Activated CD8-positive, alpha-beta T cell treated with anti-CD3 and anti-CD28 coated beads, Interleukin-2, amount 10 ng/mL, durations not matched to agents 7 days and 5 days (primary cell): ENCODE results near the gene THAP7. TPM values are rescaled to one million over a fixed set of nuclear protein-coding genes. Genes with fewer than 3 reads are reported as not detected.

Experiments used
- ATAC-seq: fragments of 150-1000 bp; cut with Tn5 transposase; one replicate; pipeline ENCODE4 v1.10.0; 2021; ENCODE audit warnings: moderate library complexity
- CTCF ChIA-PET: fragments of 350-600 bp; sonication (Branson Sonifier 250); formaldehyde crosslinking; loops from one replicate; lab custom pipeline; 2021; ENCODE audit warnings: antibody characterized with exemption; lab: Charles Lee
- POLR2A ChIA-PET: fragments of 350-600 bp; sonication (Branson Sonifier 250); formaldehyde crosslinking; loops from one replicate; lab custom pipeline; 2021; ENCODE audit warnings: antibody characterized with exemption; lab: Charles Lee
- DNase-seq: peaks from one replicate; pipeline ENCODE4 v3.0.0-alpha.2; 2020
- H3K27ac Mint-ChIP-seq: one replicate; pipeline ENCODE4 v1.8.0; 2021; ENCODE audit warnings: mild to moderate bottlenecking, mixed read lengths
- H3K27me3 Mint-ChIP-seq: one replicate; pipeline ENCODE4 v1.8.0; 2021; ENCODE audit warnings: low read depth, mixed read lengths
- H3K36me3 Mint-ChIP-seq: one replicate; pipeline ENCODE4 v1.8.0; 2021; ENCODE audit warnings: low read depth, mixed read lengths
- H3K4me1 Mint-ChIP-seq: one replicate; pipeline ENCODE4 v1.8.0; 2021; ENCODE audit warnings: low read depth, mixed read lengths
- H3K4me3 Mint-ChIP-seq: one replicate; pipeline ENCODE4 v1.8.0; 2021; ENCODE audit warnings: mild to moderate bottlenecking, mixed read lengths
- H3K9me3 Mint-ChIP-seq: one replicate; pipeline ENCODE4 v1.8.0; 2022; ENCODE audit warnings: mixed read lengths; ENCODE audit not compliant: insufficient read depth
- total RNA-seq, 2 experiments: library from RNA; stranded (reverse); gene quantifications; one replicate each; pipeline ENCODE4 v1.2.3, GENCODE V29; 2021

THAP7 gene
- total RNA-seq, 2 experiments from 2014 or later = 31.7 to 32.0 TPM

GRCh38 chr22:20968281-20968977 lies 33.5 kb downstream of the THAP7 start:
- Mint-ChIP-seq H3K9me3 (no peaks in the 10 kb centered on the region), H3K27ac (no peak overlapping the region), H3K4me1 (peaks cover 10% of the 10 kb centered on the region), H3K27me3 (peaks cover 8% of the 10 kb centered on the region), H3K36me3 (no peaks in the 10 kb centered on the region), H3K4me3 (no peak overlapping the region)
- POLR2A ChIA-PET = no interaction called here
- ATAC-seq (no peak), DNase-seq (no peak)
- CTCF ChIA-PET = interaction anchor here (0.8 kb wide), 1 partner anchor 14 kb away, joined by 3 read pairs; the partner anchor contains the start of gene LZTR1

DNA sequence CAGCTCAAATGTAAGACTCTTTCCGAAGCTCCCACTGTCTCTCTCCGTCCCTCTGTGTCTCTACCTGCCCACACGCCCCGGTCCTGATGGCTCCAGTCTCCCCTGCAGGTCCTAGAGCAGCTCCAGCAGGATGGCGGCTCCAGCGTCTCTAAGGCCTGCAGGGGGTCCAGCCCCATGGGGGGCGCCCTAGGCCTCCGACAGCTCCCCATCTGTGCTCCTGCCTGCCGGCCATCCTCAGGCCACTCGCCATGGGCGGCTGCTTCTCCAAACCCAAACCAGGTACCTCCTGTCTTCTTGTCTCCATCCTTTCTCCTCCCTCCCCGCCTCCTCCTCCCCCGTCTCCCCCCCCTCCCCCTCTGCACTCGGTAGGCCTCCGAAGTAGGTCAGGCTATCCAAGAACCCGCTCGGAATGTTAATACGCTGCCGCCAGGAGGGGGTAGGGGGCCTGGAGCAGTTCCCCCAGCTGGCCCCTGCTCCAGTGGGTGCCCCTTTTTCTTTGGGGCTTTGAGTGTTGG lies 34.2 kb downstream of the THAP7 start:
- H3K4me3 Mint-ChIP-seq = no peak overlapping the region
- no peak for ATAC-seq
- H3K27ac Mint-ChIP-seq = no peak overlapping the region
- CTCF ChIA-PET = interaction anchor here (1.2 kb wide), 1 partner anchor 14 kb away, joined by 3 read pairs; the partner anchor contains the start of gene LZTR1
- peaks cover 8% of the 10 kb centered on the region for H3K27me3 Mint-ChIP-seq
- no peaks in the 10 kb centered on the region for H3K9me3 Mint-ChIP-seq
- H3K36me3 Mint-ChIP-seq = no peaks in the 10 kb centered on the region
- H3K4me1 Mint-ChIP-seq = peaks cover 10% of the 10 kb centered on the region
- DNase-seq = no peak
- POLR2A ChIA-PET = no interaction called here

DNA sequence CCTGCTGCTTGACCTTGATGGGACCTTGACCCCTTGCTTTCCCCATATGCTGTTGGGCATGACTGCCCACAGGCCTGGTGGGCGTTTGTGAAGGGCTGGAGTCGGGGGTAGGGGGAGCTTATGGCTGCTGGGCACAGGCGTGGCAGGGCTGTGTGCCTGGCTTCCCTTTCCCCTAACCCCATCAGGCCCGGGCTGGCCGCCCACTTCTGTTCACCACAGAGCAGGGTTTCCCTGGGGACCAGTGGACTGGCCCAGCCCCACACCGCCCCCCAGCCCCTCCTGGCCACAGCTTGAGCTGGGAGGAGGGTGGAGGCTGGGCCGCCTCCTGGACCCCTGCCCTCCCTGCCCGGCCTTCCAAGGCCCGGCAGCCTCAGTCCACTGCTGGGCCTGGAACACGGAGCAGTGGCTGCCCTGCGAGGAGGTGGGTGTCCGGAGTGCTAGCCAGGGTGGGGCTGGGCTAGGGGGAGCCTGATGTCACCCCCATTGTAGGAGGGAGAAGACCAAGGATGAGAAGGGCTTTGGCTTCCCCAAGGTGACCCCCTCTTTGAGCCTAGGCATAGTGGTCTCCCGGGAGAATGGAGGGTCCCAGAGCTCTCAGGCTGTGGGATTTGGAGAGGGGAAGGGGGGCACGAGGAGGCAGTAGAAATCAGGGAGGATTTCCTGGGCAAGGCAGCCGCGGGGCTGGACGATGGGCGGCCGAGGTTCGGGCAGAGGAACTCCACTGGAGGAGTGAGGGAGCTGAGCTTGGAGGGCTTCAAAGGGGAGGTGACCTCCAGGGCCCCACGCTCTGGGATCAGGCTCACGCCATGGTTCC lies 34.8 kb downstream of the THAP7 start, which contains the start of gene AIFM3:
AIFM3 (plus strand) TSS at position 373 of the 814 bp plus-strand sequence. CDS start 690 bp downstream, outside the sequence.
- Mint-ChIP-seq H3K27me3 (peaks cover 8% of the 10 kb centered on the region), H3K4me3 (no peak within 1 kb of the TSS), H3K36me3 (no peaks in the 10 kb centered on the region), H3K27ac (no peak within 1 kb of the TSS), H3K4me1 (peaks cover 10% of the 10 kb centered on the region), H3K9me3 (no peaks in the 10 kb centered on the region)
- ATAC-seq (no peak), DNase-seq (no peak)
- ChIA-PET CTCF (interaction anchor here (1.2 kb wide), 1 partner anchor 15 kb away, joined by 3 read pairs; the partner anchor contains the start of gene LZTR1), POLR2A (no interaction called here)

DNA sequence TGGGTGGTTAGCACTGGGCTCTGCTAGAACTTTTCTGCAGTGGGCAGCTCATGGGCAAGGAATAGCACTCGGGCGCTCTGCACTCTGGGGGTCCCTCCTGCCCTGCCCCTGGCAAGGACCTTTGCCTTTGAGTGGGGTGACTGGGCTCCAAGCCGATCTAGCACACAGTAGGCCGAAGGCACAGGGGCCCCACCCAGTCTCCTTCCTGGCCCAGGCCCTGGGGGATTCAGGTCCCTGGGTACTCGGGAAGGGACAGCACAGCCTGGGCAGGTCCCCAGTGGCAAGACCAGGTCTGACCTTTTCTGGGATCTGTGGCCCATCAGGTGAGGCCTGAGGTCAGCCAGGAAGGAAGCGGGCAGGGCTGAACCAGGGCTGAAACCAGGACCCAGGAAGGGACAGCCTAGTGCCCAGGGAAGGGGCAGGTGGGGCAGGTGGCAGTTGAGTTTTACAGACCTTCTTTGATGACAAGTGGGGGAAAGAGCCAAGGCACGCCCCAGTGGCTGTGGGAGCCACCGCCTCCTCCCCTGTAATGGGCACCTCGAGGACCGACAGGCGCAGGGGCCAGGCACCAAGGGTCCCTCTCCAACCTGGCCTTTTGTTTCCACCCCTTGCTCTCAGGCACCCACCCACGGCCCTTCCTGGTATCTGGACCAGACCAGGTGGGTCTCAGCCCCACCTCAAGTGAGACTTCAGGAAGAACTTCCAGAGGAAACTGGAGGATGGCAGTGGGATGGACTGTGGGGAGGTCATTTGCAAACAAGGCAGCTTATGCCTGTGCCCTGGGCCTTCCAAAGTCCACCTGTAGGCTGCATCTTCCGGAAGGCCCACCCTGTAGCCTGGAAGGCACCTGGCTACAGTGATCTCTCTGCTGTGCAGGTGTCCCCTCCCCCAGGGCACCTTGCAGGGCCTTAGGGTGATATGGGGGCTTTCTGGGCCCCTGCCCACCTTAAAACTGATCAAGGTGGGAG lies 35.7 kb downstream of the THAP7 start:
- no peaks in the 10 kb centered on the region for H3K9me3 Mint-ChIP-seq
- no peak overlapping the region for H3K27ac Mint-ChIP-seq
- no peaks in the 10 kb centered on the region for H3K36me3 Mint-ChIP-seq
- POLR2A ChIA-PET = no interaction called here
- CTCF ChIA-PET = no interaction called here
- peak overlapping the region; percentile 18 for H3K4me3 Mint-ChIP-seq
- H3K4me1 Mint-ChIP-seq = peaks cover 10% of the 10 kb centered on the region
- DNase-seq (no peak), ATAC-seq (no peak)
- H3K27me3 Mint-ChIP-seq = peaks cover 8% of the 10 kb centered on the region

- Mint-ChIP-seq H3K4me3 (peak overlapping the region; percentile 18), H3K4me1 (peaks cover 10% of the 10 kb centered on the region), H3K36me3 (no peaks in the 10 kb centered on the region), H3K27me3 (peaks cover 12% of the 10 kb centered on the region), H3K27ac (no peak overlapping the region), H3K9me3 (no peaks in the 10 kb centered on the region)
- ChIA-PET POLR2A (no interaction called here), CTCF (no interaction called here)
- ATAC-seq = no peak
- DNase-seq = no peak
Observed at GRCh38 chr22:20965104-20965887, 36.6 kb downstream of the THAP7 start.

- no peak for ATAC-seq
- Mint-ChIP-seq H3K27me3 (peaks cover 13% of the 10 kb centered on the region), H3K4me1 (peaks cover 10% of the 10 kb centered on the region), H3K36me3 (no peaks in the 10 kb centered on the region), H3K9me3 (no peaks in the 10 kb centered on the region), H3K27ac (no peak overlapping the region), H3K4me3 (peak overlapping the region; percentile 48)
- ChIA-PET POLR2A (no interaction called here), CTCF (no interaction called here)
- no peak for DNase-seq
Observed at GRCh38 chr22:20964799-20965103, 37.2 kb downstream of the THAP7 start.

- CTCF ChIA-PET = interaction anchor here (3.5 kb wide), 1 partner anchor 11 kb away, joined by 9 read pairs; no protein-coding TSS in a partner anchor
- ATAC-seq = no peak
Observed at GRCh38 chr22:20964090-20964798, 37.7 kb downstream of the THAP7 start.

DNA sequence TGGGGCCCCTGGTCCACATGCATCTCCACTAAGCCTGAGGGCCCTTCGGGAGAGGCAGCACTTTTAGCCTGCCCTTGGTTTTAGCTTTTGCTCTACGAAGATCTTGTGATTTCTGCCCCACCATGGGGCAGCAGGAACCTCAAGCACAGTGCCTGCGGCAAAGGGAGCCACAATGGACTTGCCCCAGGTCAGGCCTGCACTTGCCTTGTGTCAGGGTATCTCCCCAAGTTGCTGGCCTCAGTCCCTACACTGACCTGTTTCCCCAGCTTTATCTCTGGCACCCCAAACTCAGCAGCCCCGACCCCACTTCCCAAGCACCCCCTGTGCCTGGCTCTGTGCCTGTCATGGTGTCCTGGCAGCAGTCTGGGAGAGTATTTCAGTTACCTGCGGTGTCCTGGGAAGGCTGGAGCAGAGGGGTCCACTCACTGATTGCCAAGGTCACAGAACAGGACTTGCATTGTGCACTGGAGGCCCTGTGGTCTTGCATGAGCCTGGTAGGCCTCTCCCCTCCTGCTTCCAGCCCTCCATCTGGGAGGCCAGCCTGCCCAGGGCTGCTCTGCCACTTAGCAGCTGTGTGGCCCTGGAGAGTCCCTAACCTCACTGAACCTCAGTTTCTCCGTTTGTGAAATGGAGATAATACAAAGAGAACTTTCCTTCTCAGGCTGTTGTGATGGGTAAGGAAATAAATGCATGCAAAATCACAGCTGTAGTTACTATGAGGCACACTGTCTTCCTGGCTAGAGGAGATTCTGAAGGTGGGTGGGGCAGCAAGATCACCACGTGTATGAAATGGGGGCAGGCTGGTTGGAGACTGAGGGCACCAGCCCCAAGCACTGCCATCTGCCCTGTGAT lies 38.5 kb downstream of the THAP7 start:
- no peak for DNase-seq
- no peaks in the 10 kb centered on the region for H3K36me3 Mint-ChIP-seq
- H3K4me3 Mint-ChIP-seq = no peak overlapping the region
- no peak overlapping the region for H3K27ac Mint-ChIP-seq
- no peaks in the 10 kb centered on the region for H3K9me3 Mint-ChIP-seq
- peaks cover 13% of the 10 kb centered on the region for H3K27me3 Mint-ChIP-seq
- no peak for ATAC-seq
- ChIA-PET CTCF (interaction anchor here (1.2 to 3.5 kb wide), 2 partner anchors 10 to 19 kb away, joined by 4 to 9 read pairs; partner anchors contain the start of gene LZTR1), POLR2A (no interaction called here)
- peaks cover 10% of the 10 kb centered on the region for H3K4me1 Mint-ChIP-seq

More at GRCh38 chr22:20964090-20964798, 37.7 kb downstream of the THAP7 start:
- H3K36me3 Mint-ChIP-seq = no peaks in the 10 kb centered on the region
- no peak overlapping the region for H3K27ac Mint-ChIP-seq
- POLR2A ChIA-PET = no interaction called here
- H3K4me1 Mint-ChIP-seq = peaks cover 10% of the 10 kb centered on the region
- H3K4me3 Mint-ChIP-seq = peak overlapping the region; percentile 48
- peaks cover 13% of the 10 kb centered on the region for H3K27me3 Mint-ChIP-seq
- no peaks in the 10 kb centered on the region for H3K9me3 Mint-ChIP-seq
- no peak for DNase-seq

- ChIA-PET POLR2A (no interaction called here), CTCF (interaction anchor here (1.2 to 3.5 kb wide), 2 partner anchors 9 to 20 kb away, joined by 4 to 9 read pairs; partner anchors contain the start of gene LZTR1)
- Mint-ChIP-seq H3K36me3 (no peaks in the 10 kb centered on the region), H3K27me3 (peaks cover 21% of the 10 kb centered on the region), H3K27ac (no peak overlapping the region), H3K4me1 (peaks cover 12% of the 10 kb centered on the region), H3K4me3 (no peak overlapping the region), H3K9me3 (no peaks in the 10 kb centered on the region)
- no peak for DNase-seq
- no peak for ATAC-seq
Observed at GRCh38 chr22:20962491-20962945, 39.4 kb downstream of the THAP7 start.
